Stomach (tissue), 4 donors: ENCODE data around the gene SLC25A33.

Source experiments
- POLR2A ChIP-seq, 4 donors: fragments of 450-650 bp; IDR thresholded peaks; one replicate each; pipeline ENCODE4 v1.6.1; 2016; ENCODE audit warnings: antibody characterized with exemption in 4 of 4, control low read depth in 2 of 4, mild to moderate bottlenecking in 1 of 4, moderate library complexity in 1 of 4
- POLR2AphosphoS5 ChIP-seq, 3 donors: sonication (generic); formaldehyde crosslinking; IDR thresholded peaks; one replicate each; pipeline ENCODE4 v1.6.1; 2016; ENCODE audit warnings: antibody characterized with exemption in 3 of 3
- TF ChIP-seq, protein P1 (sequence below), 7 experiments: fragments of 450-650 bp in 4 of 7; fragments of 200-600 bp in 3 of 7; sonication (generic) in 3 of 7; IDR thresholded peaks; one replicate each; pipeline ENCODE4 v1.5.1; 2016 to 2019; ENCODE audit warnings: antibody characterized with exemption in 7 of 7, control low read depth in 2 of 7, mild to moderate bottlenecking in 1 of 7

DNA sequence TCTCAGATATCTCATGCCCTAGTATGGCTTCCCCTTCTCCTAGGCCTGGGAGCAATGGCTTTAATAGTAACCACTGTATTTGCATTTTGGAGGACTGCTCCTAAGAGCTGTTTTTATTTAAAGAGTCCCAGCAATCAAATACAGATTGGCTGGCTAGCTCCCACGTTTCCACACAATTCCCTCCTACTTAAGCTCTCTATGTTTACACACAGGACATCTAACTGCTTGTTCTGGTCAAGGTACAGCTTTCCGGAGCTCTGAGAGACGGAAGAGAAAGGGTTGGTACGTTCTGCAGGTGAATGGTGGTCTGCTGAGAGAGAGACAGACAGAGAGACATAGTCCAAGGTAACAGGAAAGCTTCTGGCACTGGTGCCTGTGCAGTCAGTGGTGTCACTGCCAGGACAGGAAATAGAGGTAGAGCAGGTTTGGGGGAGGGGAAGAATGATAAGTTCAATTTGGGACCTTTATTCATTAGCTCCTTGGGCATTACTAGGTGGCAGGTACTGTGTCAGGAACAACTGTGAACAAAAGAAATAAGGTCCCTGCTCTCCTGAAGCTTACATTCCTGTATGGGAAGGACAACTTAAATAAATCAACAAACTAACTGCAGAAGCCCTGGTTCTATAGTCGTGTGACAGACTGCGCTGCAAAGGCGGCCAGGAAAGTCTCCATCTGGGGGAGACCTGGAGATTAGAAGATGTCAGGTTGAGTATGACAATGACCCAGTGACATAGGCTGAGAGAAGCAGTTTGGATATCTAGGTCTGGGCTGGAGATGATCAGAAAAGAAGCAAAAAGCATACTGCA is 1.2 kb upstream of the SLC25A33 start:
- TF ChIP-seq POLR2A (IDR thresholded peaks at IDR 0.05) (no peak), POLR2AphosphoS5 (IDR thresholded peaks at IDR 0.05) (peak in 2 of 3 donors; percentile 42 to 57)
- TF ChIP-seq, protein P1, sequence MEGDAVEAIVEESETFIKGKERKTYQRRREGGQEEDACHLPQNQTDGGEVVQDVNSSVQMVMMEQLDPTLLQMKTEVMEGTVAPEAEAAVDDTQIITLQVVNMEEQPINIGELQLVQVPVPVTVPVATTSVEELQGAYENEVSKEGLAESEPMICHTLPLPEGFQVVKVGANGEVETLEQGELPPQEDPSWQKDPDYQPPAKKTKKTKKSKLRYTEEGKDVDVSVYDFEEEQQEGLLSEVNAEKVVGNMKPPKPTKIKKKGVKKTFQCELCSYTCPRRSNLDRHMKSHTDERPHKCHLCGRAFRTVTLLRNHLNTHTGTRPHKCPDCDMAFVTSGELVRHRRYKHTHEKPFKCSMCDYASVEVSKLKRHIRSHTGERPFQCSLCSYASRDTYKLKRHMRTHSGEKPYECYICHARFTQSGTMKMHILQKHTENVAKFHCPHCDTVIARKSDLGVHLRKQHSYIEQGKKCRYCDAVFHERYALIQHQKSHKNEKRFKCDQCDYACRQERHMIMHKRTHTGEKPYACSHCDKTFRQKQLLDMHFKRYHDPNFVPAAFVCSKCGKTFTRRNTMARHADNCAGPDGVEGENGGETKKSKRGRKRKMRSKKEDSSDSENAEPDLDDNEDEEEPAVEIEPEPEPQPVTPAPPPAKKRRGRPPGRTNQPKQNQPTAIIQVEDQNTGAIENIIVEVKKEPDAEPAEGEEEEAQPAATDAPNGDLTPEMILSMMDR (IDR thresholded peaks at IDR 0.05): no peak
